OCI-M1 (cell line): ENCODE results near the gene PTK6.
"Not testable (repeated sequence)": the region's sequence is repeated elsewhere in the genome, so short reads cannot be mapped to it uniquely, and the experiment has no call there.

ENCODE experiments used
- DNase-seq: peaks from one replicate; lab custom pipeline; 2025; lab: John Stamatoyannopoulos, UW

PTK6 gene

GRCh38 chr20:63568986-63569949 lies 32.1 kb upstream of the PTK6 start:
- DNase-seq: no peak

GRCh38 chr20:63568170-63568981 lies 31.2 kb upstream of the PTK6 start:
- DNase-seq: no peak

- DNase-seq: peak; percentile 86
Observed at GRCh38 chr20:63567386-63568169, 30.4 kb upstream of the PTK6 start.

GRCh38 chr20:63567136-63567385 lies 29.9 kb upstream of the PTK6 start:
- DNase-seq: no peak

GRCh38 chr20:63566395-63567135 lies 29.4 kb upstream of the PTK6 start:
- no peak for DNase-seq

GRCh38 chr20:63565699-63566335 lies 28.6 kb upstream of the PTK6 start:
- no peak for DNase-seq

GRCh38 chr20:63565021-63565698 lies 28.0 kb upstream of the PTK6 start:
- DNase-seq: no peak

GRCh38 chr20:63564036-63564810 lies 27.0 kb upstream of the PTK6 start:
- no peak for DNase-seq

- DNase-seq: no peak
Observed at GRCh38 chr20:63563225-63563935, 26.2 kb upstream of the PTK6 start.

GRCh38 chr20:63562461-63563224 lies 25.5 kb upstream of the PTK6 start:
- no peak for DNase-seq

GRCh38 chr20:63561624-63562396 lies 24.6 kb upstream of the PTK6 start:
- no peak for DNase-seq

- no peak for DNase-seq
Observed at GRCh38 chr20:63560856-63561609, 23.9 kb upstream of the PTK6 start.

GRCh38 chr20:63560333-63560805 lies 23.2 kb upstream of the PTK6 start:
- no peak for DNase-seq

GRCh38 chr20:63559485-63560332 lies 22.5 kb upstream of the PTK6 start:
- not testable (repeated sequence) for DNase-seq

- DNase-seq: no peak
Observed at GRCh38 chr20:63558804-63559484, 21.8 kb upstream of the PTK6 start.
